Thoracic aorta (tissue), 2 donors: ENCODE data around the gene BBS10. TPM values are rescaled to one million over a fixed set of nuclear protein-coding genes. Genes with fewer than 3 reads are reported as not detected.

Source experiments
- ATAC-seq: fragments of 150-250 bp; one replicate; pipeline ENCODE4 v1.8.0; 2017; ENCODE audit warnings: low read depth; ENCODE audit not compliant: insufficient number of reproducible peaks, low FRiP score
- DNase-seq: peaks from one replicate; pipeline ENCODE4 v3.0.0-alpha.2; 2020; ENCODE audit warnings: low spot score
- H3K27ac ChIP-seq, 2 donors: fragments of 200-600 bp; sonication (generic); 1 replicate in 1 of 2; 2 replicates in 1 of 2; pipeline ENCODE4 v1.5.1; 2016; ENCODE audit warnings: mild to moderate bottlenecking in 2 of 2, moderate library complexity in 2 of 2
- H3K27me3 ChIP-seq: fragments of 200-600 bp; sonication (generic); replicated peaks from 2 replicates; pipeline ENCODE4 v1.6.0; 2016; ENCODE audit warnings: mild to moderate bottlenecking; ENCODE audit not compliant: insufficient read depth
- H3K36me3 ChIP-seq: fragments of 200-600 bp; sonication (generic); one replicate; pipeline ENCODE4 v1.5.1; 2016
- H3K4me1 ChIP-seq, 2 donors: fragments of 200-600 bp; sonication (generic); 1 replicate in 1 of 2; 2 replicates in 1 of 2; pipeline versions ENCODE4 v1.5.1 to v1.6.0; 2016; ENCODE audit warnings: low read depth in 2 of 2, mild to moderate bottlenecking in 1 of 2; ENCODE audit not compliant: control insufficient read depth in 1 of 2
- H3K4me3 ChIP-seq: fragments of 200-600 bp; sonication (generic); 2 replicates; pipeline ENCODE4 v1.5.1; 2016; ENCODE audit warnings: mild to moderate bottlenecking
- H3K9me3 ChIP-seq: fragments of 200-600 bp; sonication (generic); 2 replicates; pipeline ENCODE4 v1.5.1; 2016
- total RNA-seq, 2 donors: library from RNA; depleted of rRNA; stranded (reverse); fragments of >200 nt; gene quantifications; one replicate each; pipeline versions ENCODE4 v1.1.0 to v1.2.3, GENCODE V29; 2016
- TF ChIP-seq, protein P1 (sequence below): fragments of 200-600 bp; sonication (generic); IDR thresholded peaks from one replicate; pipeline ENCODE4 v1.5.1; 2019; ENCODE audit warnings: antibody characterized with exemption

The BBS10 gene
- total RNA-seq, 2 donors from 2014 or later: 7.4 to 9.3 TPM

DNA sequence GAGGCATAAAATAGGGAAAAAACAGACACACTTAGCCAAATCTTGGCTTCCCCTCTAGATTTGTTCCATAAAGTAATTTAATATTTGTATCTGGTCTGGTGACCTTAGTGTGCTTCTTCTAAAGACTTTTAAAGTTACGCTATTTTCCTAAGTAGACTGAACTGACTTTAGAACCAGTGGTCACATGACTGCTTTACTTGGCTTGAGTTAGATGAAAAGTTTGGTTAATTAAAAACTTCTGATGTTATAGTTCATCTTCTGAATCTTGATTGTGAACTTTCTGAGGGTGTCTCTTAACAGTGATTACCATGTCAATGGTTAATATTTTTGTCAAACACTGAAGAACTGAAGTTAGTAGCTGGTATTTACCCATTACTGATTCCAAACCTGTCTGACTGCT is 2.6 kb downstream of the BBS10 start:
- H3K27me3 ChIP-seq: no peaks in the 10 kb centered on the region
- DNase-seq (no peak), ATAC-seq (no peak)
- H3K9me3 ChIP-seq: no peaks in the 10 kb centered on the region
- H3K4me1 ChIP-seq: peaks cover 0 to 27% of the 10 kb centered on the region in 2 donors
- no peak overlapping the region for H3K4me3 ChIP-seq
- H3K27ac ChIP-seq: no peak overlapping the region
- H3K36me3 ChIP-seq: no peaks in the 10 kb centered on the region
- TF ChIP-seq, protein P1, sequence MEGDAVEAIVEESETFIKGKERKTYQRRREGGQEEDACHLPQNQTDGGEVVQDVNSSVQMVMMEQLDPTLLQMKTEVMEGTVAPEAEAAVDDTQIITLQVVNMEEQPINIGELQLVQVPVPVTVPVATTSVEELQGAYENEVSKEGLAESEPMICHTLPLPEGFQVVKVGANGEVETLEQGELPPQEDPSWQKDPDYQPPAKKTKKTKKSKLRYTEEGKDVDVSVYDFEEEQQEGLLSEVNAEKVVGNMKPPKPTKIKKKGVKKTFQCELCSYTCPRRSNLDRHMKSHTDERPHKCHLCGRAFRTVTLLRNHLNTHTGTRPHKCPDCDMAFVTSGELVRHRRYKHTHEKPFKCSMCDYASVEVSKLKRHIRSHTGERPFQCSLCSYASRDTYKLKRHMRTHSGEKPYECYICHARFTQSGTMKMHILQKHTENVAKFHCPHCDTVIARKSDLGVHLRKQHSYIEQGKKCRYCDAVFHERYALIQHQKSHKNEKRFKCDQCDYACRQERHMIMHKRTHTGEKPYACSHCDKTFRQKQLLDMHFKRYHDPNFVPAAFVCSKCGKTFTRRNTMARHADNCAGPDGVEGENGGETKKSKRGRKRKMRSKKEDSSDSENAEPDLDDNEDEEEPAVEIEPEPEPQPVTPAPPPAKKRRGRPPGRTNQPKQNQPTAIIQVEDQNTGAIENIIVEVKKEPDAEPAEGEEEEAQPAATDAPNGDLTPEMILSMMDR: no peak

- H3K4me1 ChIP-seq: peaks cover 0 to 11% of the 10 kb centered on the region in 2 donors
- no peaks in the 10 kb centered on the region for H3K9me3 ChIP-seq
- DNase-seq (no peak), ATAC-seq (no peak)
- TF ChIP-seq, protein P1: no peak
- H3K4me3 ChIP-seq: no peak overlapping the region
- H3K36me3 ChIP-seq: no peaks in the 10 kb centered on the region
- H3K27me3 ChIP-seq: no peaks in the 10 kb centered on the region
- H3K27ac ChIP-seq: no peak overlapping the region
Observed at GRCh38 chr12:76341436-76342030, 6.7 kb downstream of the BBS10 start.

DNA sequence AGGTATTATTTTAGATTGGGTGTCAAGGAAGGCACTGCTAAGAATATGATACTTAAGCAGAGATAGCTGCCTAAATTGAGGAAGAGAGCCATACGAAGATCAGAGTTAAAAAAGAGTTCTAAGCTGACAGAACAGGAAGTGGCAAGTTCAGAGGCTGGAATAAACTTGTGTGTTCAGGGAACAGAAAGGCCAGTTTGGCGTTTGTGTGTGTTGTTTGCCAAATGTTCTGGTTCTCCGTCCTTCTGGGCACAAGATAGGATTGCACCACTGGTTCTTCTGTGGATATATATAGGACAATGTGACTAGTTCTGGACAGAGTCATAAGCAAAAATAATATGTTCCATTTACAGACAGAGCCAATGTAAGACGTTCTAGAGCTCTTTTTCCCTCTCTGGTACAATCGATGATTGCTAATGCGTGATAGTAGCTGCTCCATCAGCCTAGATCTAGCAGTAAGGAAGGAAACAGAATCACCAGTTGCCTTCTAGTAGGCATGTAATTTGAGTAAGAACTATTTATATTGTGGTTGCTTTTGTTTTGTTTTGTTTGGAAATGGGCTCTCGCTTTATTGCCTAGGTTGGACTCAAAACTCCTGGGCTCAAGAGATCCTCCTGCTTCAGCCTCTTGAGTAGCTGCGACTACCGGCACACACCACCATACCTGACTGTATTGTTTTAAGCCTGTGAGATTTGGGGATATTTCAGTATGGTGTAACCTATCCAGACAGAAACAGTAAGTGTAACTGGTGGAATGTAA is 7.4 kb downstream of the BBS10 start:
- ATAC-seq: no peak
- no peak for DNase-seq
- Histone ChIP-seq H3K27ac (no peak overlapping the region), H3K4me3 (no peak overlapping the region), H3K4me1 (peaks cover 0 to 6% of the 10 kb centered on the region in 2 donors), H3K9me3 (no peaks in the 10 kb centered on the region), H3K27me3 (no peaks in the 10 kb centered on the region), H3K36me3 (no peaks in the 10 kb centered on the region)
- TF ChIP-seq, protein P1: no peak

DNA sequence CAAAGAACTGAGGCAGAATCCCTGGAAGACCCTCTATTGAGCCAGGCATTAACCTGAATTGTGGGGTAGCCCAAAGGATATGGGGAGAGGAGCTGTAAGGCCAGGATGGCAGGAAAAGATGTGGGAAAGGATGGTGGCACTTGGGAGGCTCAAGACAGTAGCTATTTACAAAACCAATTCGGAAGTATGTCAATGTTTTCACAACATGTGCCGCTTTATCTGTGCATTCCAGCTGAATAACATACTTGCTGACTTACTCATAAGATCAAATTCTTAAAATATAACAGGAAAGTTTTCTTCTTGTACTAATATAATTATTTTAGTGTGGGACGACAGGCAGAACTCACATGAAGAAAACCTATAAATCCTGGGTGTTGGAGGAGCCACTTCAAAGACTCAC is 10.6 kb downstream of the BBS10 start:
- Histone ChIP-seq H3K36me3 (no peaks in the 10 kb centered on the region), H3K27me3 (no peaks in the 10 kb centered on the region), H3K4me1 (no peaks in the 10 kb centered on the region), H3K27ac (no peak overlapping the region), H3K4me3 (no peak overlapping the region), H3K9me3 (no peaks in the 10 kb centered on the region)
- DNase-seq (no peak), ATAC-seq (no peak)
- TF ChIP-seq, protein P1: no peak

GRCh38 chr12:76332606-76333005 is 15.6 kb downstream of the BBS10 start:
- H3K36me3 ChIP-seq: no peaks in the 10 kb centered on the region
- no peaks in the 10 kb centered on the region for H3K9me3 ChIP-seq
- ATAC-seq (no peak), DNase-seq (no peak)
- no peak overlapping the region for H3K4me3 ChIP-seq
- no peak overlapping the region for H3K27ac ChIP-seq
- no peaks in the 10 kb centered on the region for H3K27me3 ChIP-seq
- no peaks in the 10 kb centered on the region for H3K4me1 ChIP-seq
- TF ChIP-seq, protein P1: no peak
